WERI-Rb-1 (cell line): Measurements from ENCODE around the gene TNNT2.

Experiments used
- DNase-seq: peaks from one replicate; pipeline ENCODE4 v3.0.0-alpha.2; 2020
- H3K27ac ChIP-seq: fragments of 250-450 bp; sonication (Bioruptor Pico); 2 replicates; pipeline ENCODE4 v1.5.1; 2020; ENCODE audit warnings: mild to moderate bottlenecking, moderate library complexity
- H3K27me3 ChIP-seq: fragments of 250-450 bp; sonication (Bioruptor Pico); 2 replicates; pipeline ENCODE4 v1.5.1; 2021; ENCODE audit warnings: mild to moderate bottlenecking, low read depth, moderate library complexity; ENCODE audit not compliant: insufficient read depth, severe bottlenecking
- H3K36me3 ChIP-seq: fragments of 250-450 bp; sonication (Bioruptor Pico); 2 replicates; pipeline ENCODE4 v1.5.1; 2020; ENCODE audit warnings: mild to moderate bottlenecking, moderate library complexity
- H3K4me3 ChIP-seq: 2 replicates; pipeline ENCODE4 v1.5.1; 2011; ENCODE audit warnings: low read depth, mild to moderate bottlenecking, control low read depth, low read length
- H3K9me3 ChIP-seq: fragments of 250-450 bp; sonication (Bioruptor Pico); 2 replicates; pipeline ENCODE4 v1.5.1; 2021; ENCODE audit warnings: mild to moderate bottlenecking, moderate library complexity; ENCODE audit not compliant: severe bottlenecking
- CTCF ChIP-seq: IDR thresholded peaks from 2 replicates; pipeline ENCODE4 v1.5.1; 2011; ENCODE audit warnings: low read depth, mild to moderate bottlenecking, control low read depth, inconsistent platforms, low read length

Gene TNNT2

GRCh38 chr1:201359873-201360210, 17.6 kb downstream of the TNNT2 start:
- no peaks in the 10 kb centered on the region for H3K36me3 ChIP-seq
- no peaks in the 10 kb centered on the region for H3K9me3 ChIP-seq

GRCh38 chr1:201359031-201359872, 18.2 kb downstream of the TNNT2 start:
- Histone ChIP-seq H3K27ac (no peak overlapping the region), H3K9me3 (no peaks in the 10 kb centered on the region), H3K27me3 (peaks cover 2% of the 10 kb centered on the region), H3K4me3 (no peak overlapping the region), H3K36me3 (no peaks in the 10 kb centered on the region)
- no peak for DNase-seq
- TF ChIP-seq CTCF = no peak

More at GRCh38 chr1:201359873-201360210, 17.6 kb downstream of the TNNT2 start:
- no peak for TF ChIP-seq CTCF
- Histone ChIP-seq H3K4me3 (no peak overlapping the region), H3K27ac (no peak overlapping the region), H3K27me3 (peaks cover 2% of the 10 kb centered on the region)
- no peak for DNase-seq

- Histone ChIP-seq H3K27ac (no peak overlapping the region), H3K9me3 (no peaks in the 10 kb centered on the region), H3K36me3 (no peaks in the 10 kb centered on the region), H3K27me3 (peaks cover 2% of the 10 kb centered on the region), H3K4me3 (no peak overlapping the region)
- no peak for TF ChIP-seq CTCF
- no peak for DNase-seq
Observed at GRCh38 chr1:201358596-201358995, 18.9 kb downstream of the TNNT2 start.

- no peak for TF ChIP-seq CTCF
- DNase-seq = no peak
- peaks cover 2% of the 10 kb centered on the region for H3K27me3 ChIP-seq
- H3K36me3 ChIP-seq = no peaks in the 10 kb centered on the region
- no peaks in the 10 kb centered on the region for H3K9me3 ChIP-seq
- no peak overlapping the region for H3K27ac ChIP-seq
- H3K4me3 ChIP-seq = no peak overlapping the region
Observed at GRCh38 chr1:201357636-201358348, 19.7 kb downstream of the TNNT2 start.

GRCh38 chr1:201357211-201357610, 20.3 kb downstream of the TNNT2 start:
- no peaks in the 10 kb centered on the region for H3K9me3 ChIP-seq
- no peak overlapping the region for H3K4me3 ChIP-seq
- no peak for DNase-seq
- peaks cover 2% of the 10 kb centered on the region for H3K27me3 ChIP-seq
- no peaks in the 10 kb centered on the region for H3K36me3 ChIP-seq
- no peak for TF ChIP-seq CTCF
- H3K27ac ChIP-seq = no peak overlapping the region
